Measurements from ENCODE around the gene ZFYVE28.

Gene ZFYVE28

DNA sequence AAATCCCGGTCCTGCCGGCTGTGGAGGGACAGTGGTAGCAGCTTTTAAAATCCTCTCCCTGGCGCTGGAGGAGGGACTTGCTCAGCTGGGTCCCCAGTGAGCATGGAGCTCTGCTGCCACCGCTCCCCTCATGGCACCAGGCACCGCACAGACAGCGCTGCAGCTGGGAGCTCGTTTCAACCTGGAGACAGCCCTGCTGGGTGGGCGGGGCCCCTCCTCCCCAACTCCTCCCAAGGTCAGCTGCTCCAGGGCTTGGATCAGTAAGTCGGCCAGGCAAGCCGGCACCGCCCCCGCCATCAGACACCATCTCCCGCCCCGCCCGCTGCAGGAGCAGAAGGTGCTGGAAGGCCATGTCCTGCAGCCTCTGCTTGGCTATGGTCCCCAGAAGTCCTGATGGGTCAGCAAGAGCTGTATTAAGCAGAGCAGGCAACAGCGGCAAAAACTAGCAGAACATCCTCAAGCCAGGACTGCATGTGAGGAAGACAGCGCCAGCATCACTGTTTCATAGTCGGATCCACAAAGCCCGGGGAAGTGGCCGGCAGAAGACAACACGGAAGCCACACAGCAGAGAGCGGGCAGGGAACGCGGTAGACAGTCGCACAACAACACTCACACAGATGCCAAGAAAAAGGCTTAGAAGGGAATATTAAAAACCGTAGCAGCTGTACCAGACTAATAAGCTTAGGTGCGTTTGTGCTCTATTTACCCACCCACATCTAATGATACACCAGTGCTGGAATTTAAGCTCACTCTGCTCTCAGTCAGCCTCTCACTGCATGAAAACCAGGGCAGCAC, 16.2 kb downstream of the ZFYVE28 start:
- H4K20me1 ChIP-seq (ENCODE audit: control insufficient read depth, insufficient read depth, low read depth, low read length), result no peaks in the 10 kb centered on the region
- no peaks in the 10 kb centered on the region for H3K9me3 ChIP-seq (ENCODE audit: control insufficient read depth, insufficient read depth, low read length)
- H3K4me2 ChIP-seq (ENCODE audit: low read length), result no peak overlapping the region
- H3K27ac ChIP-seq (ENCODE audit: low read depth, low read length), result no peak overlapping the region
- no peaks in the 10 kb centered on the region for H3K9me2 ChIP-seq (replicated peaks; ENCODE audit: control insufficient read depth, low read length)
- H3K4me3 ChIP-seq (ENCODE audit: low read length), result no peak overlapping the region
- no peaks in the 10 kb centered on the region for H3K4me1 ChIP-seq (ENCODE audit: control insufficient read depth, low read length)
- TF ChIP-seq, protein P1, sequence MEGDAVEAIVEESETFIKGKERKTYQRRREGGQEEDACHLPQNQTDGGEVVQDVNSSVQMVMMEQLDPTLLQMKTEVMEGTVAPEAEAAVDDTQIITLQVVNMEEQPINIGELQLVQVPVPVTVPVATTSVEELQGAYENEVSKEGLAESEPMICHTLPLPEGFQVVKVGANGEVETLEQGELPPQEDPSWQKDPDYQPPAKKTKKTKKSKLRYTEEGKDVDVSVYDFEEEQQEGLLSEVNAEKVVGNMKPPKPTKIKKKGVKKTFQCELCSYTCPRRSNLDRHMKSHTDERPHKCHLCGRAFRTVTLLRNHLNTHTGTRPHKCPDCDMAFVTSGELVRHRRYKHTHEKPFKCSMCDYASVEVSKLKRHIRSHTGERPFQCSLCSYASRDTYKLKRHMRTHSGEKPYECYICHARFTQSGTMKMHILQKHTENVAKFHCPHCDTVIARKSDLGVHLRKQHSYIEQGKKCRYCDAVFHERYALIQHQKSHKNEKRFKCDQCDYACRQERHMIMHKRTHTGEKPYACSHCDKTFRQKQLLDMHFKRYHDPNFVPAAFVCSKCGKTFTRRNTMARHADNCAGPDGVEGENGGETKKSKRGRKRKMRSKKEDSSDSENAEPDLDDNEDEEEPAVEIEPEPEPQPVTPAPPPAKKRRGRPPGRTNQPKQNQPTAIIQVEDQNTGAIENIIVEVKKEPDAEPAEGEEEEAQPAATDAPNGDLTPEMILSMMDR (IDR thresholded peaks at IDR 0.05; ENCODE audit: low read depth, low read length, poor library complexity, severe bottlenecking), result no peak
- TF ChIP-seq EZH2phosphoT487 (IDR thresholded peaks at IDR 0.05; ENCODE audit: borderline replicate concordance, low read length), result no peak
- H3K79me2 ChIP-seq (ENCODE audit: control insufficient read depth, low read length), result no peaks in the 10 kb centered on the region
- no peaks in the 10 kb centered on the region for H3F3A ChIP-seq (ENCODE audit: control insufficient read depth, insufficient read depth)
- peaks cover 18% of the 10 kb centered on the region for H3K27me3 ChIP-seq (ENCODE audit: control insufficient read depth, low read length)
- H3K36me3 ChIP-seq (ENCODE audit: control insufficient read depth, low read length), result no peaks in the 10 kb centered on the region

DNA sequence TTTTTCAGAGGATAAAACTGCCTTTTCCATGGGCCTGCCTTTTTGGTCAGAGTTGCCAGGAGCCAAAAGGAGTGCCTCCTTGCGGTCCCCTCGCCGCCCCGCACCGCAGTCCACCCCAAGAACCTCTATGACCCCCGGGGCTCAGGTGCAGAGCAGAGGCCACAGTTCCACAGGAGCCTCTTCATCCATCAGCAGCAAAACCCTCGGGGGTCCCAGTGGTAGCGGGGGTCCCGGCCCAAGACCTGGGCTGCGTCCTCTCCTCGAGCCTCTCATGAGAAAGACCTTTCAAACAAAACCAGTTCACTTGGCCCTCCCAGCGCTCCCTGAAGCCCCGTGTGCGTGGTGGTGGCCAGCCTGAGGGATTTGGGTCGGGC, 16.8 kb downstream of the ZFYVE28 start:
- no peaks in the 10 kb centered on the region for H3K4me1 ChIP-seq (ENCODE audit: control insufficient read depth, low read length)
- no peaks in the 10 kb centered on the region for H3K9me2 ChIP-seq (replicated peaks; ENCODE audit: control insufficient read depth, low read length)
- no peak overlapping the region for H3K4me3 ChIP-seq (ENCODE audit: low read length)
- H3F3A ChIP-seq (ENCODE audit: control insufficient read depth, insufficient read depth), result no peaks in the 10 kb centered on the region
- no peaks in the 10 kb centered on the region for H3K79me2 ChIP-seq (ENCODE audit: control insufficient read depth, low read length)
- peaks cover 18% of the 10 kb centered on the region for H3K27me3 ChIP-seq (ENCODE audit: control insufficient read depth, low read length)
- H4K20me1 ChIP-seq (ENCODE audit: control insufficient read depth, insufficient read depth, low read depth, low read length), result no peaks in the 10 kb centered on the region
- H3K4me2 ChIP-seq (ENCODE audit: low read length), result no peak overlapping the region
- H3K9me3 ChIP-seq (ENCODE audit: control insufficient read depth, insufficient read depth, low read length), result no peaks in the 10 kb centered on the region
- TF ChIP-seq, protein P1 (IDR thresholded peaks at IDR 0.05; ENCODE audit: low read depth, low read length, poor library complexity, severe bottlenecking), result no peak
- TF ChIP-seq EZH2phosphoT487 (IDR thresholded peaks at IDR 0.05; ENCODE audit: borderline replicate concordance, low read length), result no peak
- H3K36me3 ChIP-seq (ENCODE audit: control insufficient read depth, low read length), result no peaks in the 10 kb centered on the region
- no peak overlapping the region for H3K27ac ChIP-seq (ENCODE audit: low read depth, low read length)

DNA sequence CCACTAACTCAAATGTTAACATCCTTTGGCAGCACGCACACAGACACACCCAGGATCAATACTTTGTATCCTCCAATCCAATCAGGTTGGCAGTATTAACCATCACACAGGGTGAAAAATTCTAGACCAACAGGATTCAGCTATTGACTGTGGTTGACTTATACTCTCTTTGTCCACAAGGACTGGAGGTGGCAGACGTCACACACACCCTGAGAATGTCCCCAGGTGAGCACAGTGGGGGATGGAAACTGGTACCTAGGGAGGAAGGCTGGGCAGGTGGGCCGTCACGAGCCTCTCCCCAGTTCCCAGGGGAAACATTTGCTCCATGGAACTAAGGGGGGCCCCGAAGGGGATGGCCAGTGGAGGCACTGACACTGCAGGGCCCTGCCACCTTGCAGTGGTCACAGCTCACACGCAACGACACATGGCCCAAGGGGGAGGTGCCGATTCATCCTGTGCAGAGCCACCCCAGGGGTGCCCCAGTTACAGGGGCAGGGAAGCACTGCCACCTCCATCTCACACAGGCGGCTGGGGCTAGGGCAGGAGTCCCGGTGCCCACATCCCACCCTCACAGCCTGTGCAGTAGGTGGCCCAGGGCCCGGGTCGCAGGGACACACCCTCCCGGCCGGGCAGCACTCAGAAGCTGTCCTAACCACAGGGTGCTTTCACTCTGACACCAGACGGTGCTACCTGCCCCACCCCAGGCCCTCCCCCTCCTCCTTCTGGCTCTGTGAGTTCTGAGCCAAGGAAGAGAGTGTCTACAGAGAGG, 17.4 kb downstream of the ZFYVE28 start:
- Histone ChIP-seq H3K9me2 (replicated peaks; ENCODE audit: control insufficient read depth, low read length) (no peaks in the 10 kb centered on the region), H3K4me2 (ENCODE audit: low read length) (no peak overlapping the region), H3K79me2 (ENCODE audit: control insufficient read depth, low read length) (no peaks in the 10 kb centered on the region), H3K9me3 (ENCODE audit: control insufficient read depth, insufficient read depth, low read length) (no peaks in the 10 kb centered on the region), H3K27me3 (ENCODE audit: control insufficient read depth, low read length) (peaks cover 18% of the 10 kb centered on the region), H3K36me3 (ENCODE audit: control insufficient read depth, low read length) (no peaks in the 10 kb centered on the region), H3K4me1 (ENCODE audit: control insufficient read depth, low read length) (no peaks in the 10 kb centered on the region), H4K20me1 (ENCODE audit: control insufficient read depth, insufficient read depth, low read depth, low read length) (no peaks in the 10 kb centered on the region), H3K27ac (ENCODE audit: low read depth, low read length) (no peak overlapping the region), H3K4me3 (ENCODE audit: low read length) (no peak overlapping the region), H3F3A (ENCODE audit: control insufficient read depth, insufficient read depth) (no peaks in the 10 kb centered on the region)
- TF ChIP-seq, protein P1 (IDR thresholded peaks at IDR 0.05; ENCODE audit: low read depth, low read length, poor library complexity, severe bottlenecking), result no peak
- TF ChIP-seq EZH2phosphoT487 (IDR thresholded peaks at IDR 0.05; ENCODE audit: borderline replicate concordance, low read length), result no peak
